Measurements from ENCODE around the gene IGFBPL1. TPM values are rescaled to one million over a fixed set of nuclear protein-coding genes. Genes with fewer than 3 reads are reported as not detected.

Gene IGFBPL1
- polyA plus RNA-seq, 3 donors: not detected

GRCh38 chr9:38451162-38451561, 26.9 kb upstream of the IGFBPL1 start:
- intact Hi-C loops (cut with micrococcal nuclease): no loop called here

DNA sequence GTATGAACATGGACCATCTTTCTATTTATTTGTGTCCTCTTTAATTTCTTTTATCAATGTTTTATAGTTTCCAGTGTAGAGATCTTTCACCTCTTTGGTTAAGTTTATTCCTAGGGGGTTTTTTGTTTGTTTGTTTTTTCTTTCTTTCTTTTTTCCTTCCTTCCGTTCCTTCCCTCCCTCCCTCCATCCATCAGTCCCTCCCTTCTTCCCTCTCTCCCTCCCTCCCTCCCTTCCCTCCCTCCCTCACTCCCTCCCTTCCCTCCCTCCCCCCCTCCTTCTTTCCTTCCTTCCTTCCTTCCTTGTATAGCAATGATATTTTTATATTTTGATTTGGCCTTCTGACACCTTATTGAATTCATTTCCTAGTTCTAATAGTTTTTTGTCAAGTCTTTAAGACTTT, 23.4 kb upstream of the IGFBPL1 start:
- intact Hi-C loops (cut with micrococcal nuclease): no loop called here
- Mint-ChIP-seq H3K4me1 (peaks cover 6% of the 10 kb centered on the region), H3K9me3 (peaks cover 3 to 31% (median 11%) of the 10 kb centered on the region in 7 donors), H3K36me3 (no peaks in the 10 kb centered on the region), H3K4me3 (no peak overlapping the region), H3K27ac (no peak overlapping the region), H3K27me3 (ENCODE audit: low read depth in 3 of 3) (peaks cover 0 to 7% (median 5%) of the 10 kb centered on the region in 3 donors)
- DNase-seq: no peak
- no peak overlapping the region for H3K4me3 ChIP-seq (replicated peaks in 1 of 3; ENCODE audit: low read depth in 2 of 3, low read length in 3 of 3)
- H3K79me2 ChIP-seq (ENCODE audit: insufficient read depth, low read length): no peaks in the 10 kb centered on the region
- H3K36me3 ChIP-seq (replicated peaks in 1 of 2; ENCODE audit: control insufficient read depth in 1 of 2, insufficient read depth in 2 of 2, low read length in 2 of 2): no peaks in the 10 kb centered on the region
- TF ChIP-seq, protein P1, sequence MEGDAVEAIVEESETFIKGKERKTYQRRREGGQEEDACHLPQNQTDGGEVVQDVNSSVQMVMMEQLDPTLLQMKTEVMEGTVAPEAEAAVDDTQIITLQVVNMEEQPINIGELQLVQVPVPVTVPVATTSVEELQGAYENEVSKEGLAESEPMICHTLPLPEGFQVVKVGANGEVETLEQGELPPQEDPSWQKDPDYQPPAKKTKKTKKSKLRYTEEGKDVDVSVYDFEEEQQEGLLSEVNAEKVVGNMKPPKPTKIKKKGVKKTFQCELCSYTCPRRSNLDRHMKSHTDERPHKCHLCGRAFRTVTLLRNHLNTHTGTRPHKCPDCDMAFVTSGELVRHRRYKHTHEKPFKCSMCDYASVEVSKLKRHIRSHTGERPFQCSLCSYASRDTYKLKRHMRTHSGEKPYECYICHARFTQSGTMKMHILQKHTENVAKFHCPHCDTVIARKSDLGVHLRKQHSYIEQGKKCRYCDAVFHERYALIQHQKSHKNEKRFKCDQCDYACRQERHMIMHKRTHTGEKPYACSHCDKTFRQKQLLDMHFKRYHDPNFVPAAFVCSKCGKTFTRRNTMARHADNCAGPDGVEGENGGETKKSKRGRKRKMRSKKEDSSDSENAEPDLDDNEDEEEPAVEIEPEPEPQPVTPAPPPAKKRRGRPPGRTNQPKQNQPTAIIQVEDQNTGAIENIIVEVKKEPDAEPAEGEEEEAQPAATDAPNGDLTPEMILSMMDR (IDR thresholded peaks at IDR 0.05): no peak
- no peak overlapping the region for H3K4me2 ChIP-seq (replicated peaks; ENCODE audit: extremely low read depth, low read length, poor library complexity, severe bottlenecking)
- H2AFZ ChIP-seq (ENCODE audit: insufficient read depth, low read depth, low read length, poor library complexity, severe bottlenecking): no peak overlapping the region
- no CpG with 5 or more reads among the region's 1 CpG for WGBS (ENCODE audit: insufficient coverage)
- no peaks in the 10 kb centered on the region for H3K9me3 ChIP-seq (replicated peaks in 1 of 2; ENCODE audit: control insufficient read depth in 1 of 2, insufficient read depth in 1 of 2, low read length in 2 of 2)
- H3K27ac ChIP-seq (ENCODE audit: low read depth in 1 of 2, low read length in 2 of 2): no peak overlapping the region
- H3K27me3 ChIP-seq (ENCODE audit: control insufficient read depth in 2 of 2, insufficient read depth in 2 of 2, low read length in 2 of 2): no peaks in the 10 kb centered on the region
- no peaks in the 10 kb centered on the region for H3K4me1 ChIP-seq (ENCODE audit: control insufficient read depth in 1 of 2, insufficient read depth in 2 of 2, low read length in 2 of 2)
- H4K20me1 ChIP-seq (ENCODE audit: insufficient read depth, low read length): no peaks in the 10 kb centered on the region
- H3K9ac ChIP-seq (ENCODE audit: insufficient read depth, low read length, poor library complexity, severe bottlenecking): no peak overlapping the region

More at GRCh38 chr9:38451162-38451561, 26.9 kb upstream of the IGFBPL1 start:
- no peaks in the 10 kb centered on the region for H3K4me1 ChIP-seq (ENCODE audit: control insufficient read depth in 1 of 2, insufficient read depth in 2 of 2, low read length in 2 of 2)
- H4K20me1 ChIP-seq (ENCODE audit: insufficient read depth, low read length): no peaks in the 10 kb centered on the region
- Mint-ChIP-seq H3K4me1 (no peaks in the 10 kb centered on the region), H3K27ac (no peak overlapping the region), H3K36me3 (no peaks in the 10 kb centered on the region), H3K9me3 (peaks cover 3 to 30% (median 11%) of the 10 kb centered on the region in 7 donors), H3K4me3 (no peak overlapping the region), H3K27me3 (ENCODE audit: low read depth in 3 of 3) (peaks cover 3 to 6% (median 5%) of the 10 kb centered on the region in 3 donors)
- no peak overlapping the region for H3K4me3 ChIP-seq (replicated peaks in 1 of 3; ENCODE audit: low read depth in 2 of 3, low read length in 3 of 3)
- no peaks in the 10 kb centered on the region for H3K36me3 ChIP-seq (replicated peaks in 1 of 2; ENCODE audit: control insufficient read depth in 1 of 2, insufficient read depth in 2 of 2, low read length in 2 of 2)
- H3K79me2 ChIP-seq (ENCODE audit: insufficient read depth, low read length): no peaks in the 10 kb centered on the region
- no peak for DNase-seq
- H3K9me3 ChIP-seq (replicated peaks in 1 of 2; ENCODE audit: control insufficient read depth in 1 of 2, insufficient read depth in 1 of 2, low read length in 2 of 2): no peaks in the 10 kb centered on the region
- H3K9ac ChIP-seq (ENCODE audit: insufficient read depth, low read length, poor library complexity, severe bottlenecking): no peak overlapping the region
- no peaks in the 10 kb centered on the region for H3K27me3 ChIP-seq (ENCODE audit: control insufficient read depth in 2 of 2, insufficient read depth in 2 of 2, low read length in 2 of 2)
- no peak overlapping the region for H3K27ac ChIP-seq (ENCODE audit: low read depth in 1 of 2, low read length in 2 of 2)
- H2AFZ ChIP-seq (ENCODE audit: insufficient read depth, low read depth, low read length, poor library complexity, severe bottlenecking): no peak overlapping the region
- no peak overlapping the region for H3K4me2 ChIP-seq (replicated peaks; ENCODE audit: extremely low read depth, low read length, poor library complexity, severe bottlenecking)
- TF ChIP-seq, protein P1 (IDR thresholded peaks at IDR 0.05): no peak
